Activated effector memory CD4-positive, alpha-beta T cell treated with anti-CD3 and anti-CD28 coated beads, Interleukin-2, amount 50 U/mL, for 16 hours (primary cell): Measurements from ENCODE around the gene PSMA4.
A peak's percentile ranks its signal among the peaks of the same experiment; 100 is the strongest.
"Not testable (repeated sequence)": the region's sequence is repeated elsewhere in the genome, so short reads cannot be mapped to it uniquely, and the experiment has no call there.

Experiments used
- DNase-seq: peaks from one replicate; pipeline ENCODE4 v3.0.0-alpha.2; 2020

Gene PSMA4

GRCh38 chr15:78552597-78552996 is 12.4 kb downstream of the PSMA4 start:
- no peak for DNase-seq

GRCh38 chr15:78560201-78560600 is 20.0 kb downstream of the PSMA4 start:
- not testable (repeated sequence) for DNase-seq

GRCh38 chr15:78561490-78561889 is 21.2 kb downstream of the PSMA4 start:
- no peak for DNase-seq

GRCh38 chr15:78563092-78563491 is 22.8 kb downstream of the PSMA4 start:
- no peak for DNase-seq

- no peak for DNase-seq
These were observed 24.5 kb downstream of the PSMA4 start for GRCh38 chr15:78564743-78565096.

- DNase-seq, result peak; percentile 92
These were observed 25.1 kb downstream of the PSMA4 start, which contains the start of gene CHRNA5 for GRCh38 chr15:78565097-78565950. CHRNA5 (plus strand) TSS chr15:78565520; CDS start chr15:78565720, 200 bp downstream.

- DNase-seq, result no peak
These were observed 25.9 kb downstream of the PSMA4 start for GRCh38 chr15:78565951-78566774.

GRCh38 chr15:78567531-78567930 is 27.3 kb downstream of the PSMA4 start:
- DNase-seq, result no peak

GRCh38 chr15:78570710-78571109 is 30.5 kb downstream of the PSMA4 start:
- no peak for DNase-seq

GRCh38 chr15:78571382-78571781 is 31.1 kb downstream of the PSMA4 start:
- no peak for DNase-seq

- DNase-seq, result no peak
These were observed 33.2 kb downstream of the PSMA4 start for GRCh38 chr15:78573416-78573815.

GRCh38 chr15:78574944-78575343 is 34.7 kb downstream of the PSMA4 start:
- no peak for DNase-seq

GRCh38 chr15:78597583-78597982 is 57.3 kb downstream of the PSMA4 start:
- DNase-seq, result no peak

- DNase-seq, result no peak
These were observed 58.1 kb downstream of the PSMA4 start for GRCh38 chr15:78598348-78598747.

GRCh38 chr15:78599189-78599588 is 58.9 kb downstream of the PSMA4 start:
- DNase-seq, result no peak
